Keratinocyte (primary cell): ENCODE data around the gene ANKRD60. TPM values are rescaled to one million over a fixed set of nuclear protein-coding genes. Genes with fewer than 3 reads are reported as not detected.

Experiments used
- DNase-seq: peaks from one replicate; pipeline ENCODE4 v3.0.0-alpha.2; 2011; ENCODE audit warnings: low read depth, missing footprints, low spot score
- FAIRE-seq: peaks from 2 replicates; lab custom pipeline; 2011; peaks lifted over from hg19 to GRCh38; lab: Jason Lieb, UNC
- H2AFZ ChIP-seq: 2 replicates; pipeline ENCODE4 v1.6.0; 2012; ENCODE audit warnings: low read length, control low read depth, inconsistent platforms; ENCODE audit not compliant: control insufficient read depth
- H3K27ac ChIP-seq: 2 replicates; pipeline ENCODE4 v1.5.1; 2011; ENCODE audit warnings: low read length; ENCODE audit not compliant: control insufficient read depth, insufficient read depth
- H3K27me3 ChIP-seq: 3 replicates; pipeline ENCODE4 v1.6.0; 2011; ENCODE audit warnings: low read length; ENCODE audit not compliant: control insufficient read depth, insufficient read depth; ENCODE audit errors: extremely low read depth
- H3K36me3 ChIP-seq, 2 experiments: 2 replicates in 1 of 2; 3 replicates in 1 of 2; pipeline ENCODE4 v1.5.1; 2011; ENCODE audit warnings: low read length in 2 of 2, mild to moderate bottlenecking in 1 of 2; ENCODE audit not compliant: control insufficient read depth in 2 of 2, insufficient read depth in 2 of 2; ENCODE audit errors: extremely low read depth in 1 of 2
- H3K4me1 ChIP-seq: 3 replicates; pipeline ENCODE4 v1.5.1; 2011; ENCODE audit warnings: low read length; ENCODE audit not compliant: control insufficient read depth, insufficient read depth; ENCODE audit errors: extremely low read depth
- H3K4me2 ChIP-seq: 3 replicates; pipeline ENCODE4 v1.6.0; 2011; ENCODE audit warnings: low read depth, low read length; ENCODE audit not compliant: control insufficient read depth, insufficient read depth; ENCODE audit errors: extremely low read depth
- H3K4me3 ChIP-seq, 3 experiments: fragments of 200-600 bp in 1 of 3; sonication (generic) in 1 of 3; 2 replicates in 2 of 3; 3 replicates in 1 of 3; pipeline ENCODE4 v1.5.1; 2011 to 2016; ENCODE audit warnings: low read length in 3 of 3, mild to moderate bottlenecking in 3 of 3, control low read depth in 2 of 3, inconsistent platforms in 1 of 3, low read depth in 1 of 3, mixed read lengths in 1 of 3, mixed run types in 1 of 3, moderate library complexity in 1 of 3; ENCODE audit not compliant: control insufficient read depth in 2 of 3, insufficient read depth in 2 of 3; ENCODE audit errors: extremely low read depth in 1 of 3
- H3K79me2 ChIP-seq: 2 replicates; pipeline ENCODE4 v1.6.0; 2012; ENCODE audit warnings: low read length; ENCODE audit not compliant: control insufficient read depth, insufficient read depth
- H3K9ac ChIP-seq: 3 replicates; pipeline ENCODE4 v1.6.0; 2011; ENCODE audit warnings: low read length; ENCODE audit not compliant: control insufficient read depth, insufficient read depth; ENCODE audit errors: extremely low read depth
- H3K9me1 ChIP-seq: 3 replicates; pipeline ENCODE4 v1.6.0; 2011; ENCODE audit warnings: low read length; ENCODE audit not compliant: control insufficient read depth, insufficient read depth; ENCODE audit errors: extremely low read depth
- H3K9me3 ChIP-seq: 2 replicates; pipeline ENCODE4 v1.5.1; 2012; ENCODE audit warnings: low read depth, low read length; ENCODE audit not compliant: control insufficient read depth
- H4K20me1 ChIP-seq: 3 replicates; pipeline ENCODE4 v1.6.0; 2011; ENCODE audit warnings: low read length; ENCODE audit not compliant: control insufficient read depth, insufficient read depth; ENCODE audit errors: extremely low read depth
- CTCF ChIP-seq, 3 experiments: IDR thresholded peaks in 1 of 3; conservative IDR thresholded peaks in 1 of 3; optimal IDR thresholded peaks in 1 of 3; 2 replicates in 2 of 3; 3 replicates in 1 of 3; pipeline versions ENCODE3 to v1.5.1; 2011; ENCODE audit warnings: low read length in 3 of 3, mild to moderate bottlenecking in 3 of 3, moderate library complexity in 2 of 3, control low read depth in 1 of 3, inconsistent platforms in 1 of 3; ENCODE audit not compliant: insufficient read depth in 2 of 3; ENCODE audit errors: extremely low read depth in 1 of 3
- EZH2 ChIP-seq: IDR thresholded peaks from one replicate; pipeline ENCODE4 v1.6.1; 2012; ENCODE audit warnings: inconsistent platforms, mild to moderate bottlenecking, low read length, moderate library complexity
- dilution Hi-C: fragments of 300-500 bp; cut with MboI; formaldehyde crosslinking; loops from one replicate; pipeline ENCODE4 v1.7.0; 2020; ENCODE audit warnings: low sequenced_read_pairs; ENCODE audit not compliant: extremely low pct_ligation_motif_present
- polyA plus RNA-seq, 5 experiments: library from polyadenylated mRNA; depleted of rRNA in 3 of 5; stranded (reverse) in 3 of 5; stranded (forward) in 1 of 5; unstranded in 1 of 5; fragments of >200 nt; gene quantifications; 1 replicate in 1 of 5; 2 replicates in 3 of 5; 3 replicates in 1 of 5; pipeline versions ENCODE4 v1.2.1 to v1.2.3, GENCODE V29; 2011 to 2012; ENCODE audit warnings: missing spikeins in 2 of 5, low read depth in 1 of 5, low replicate concordance in 1 of 5

The ANKRD60 gene
- polyA plus RNA-seq, 1 donor (not counting 4 experiments of a cell fraction or from before 2014, with no cell fraction given), result not detected

DNA sequence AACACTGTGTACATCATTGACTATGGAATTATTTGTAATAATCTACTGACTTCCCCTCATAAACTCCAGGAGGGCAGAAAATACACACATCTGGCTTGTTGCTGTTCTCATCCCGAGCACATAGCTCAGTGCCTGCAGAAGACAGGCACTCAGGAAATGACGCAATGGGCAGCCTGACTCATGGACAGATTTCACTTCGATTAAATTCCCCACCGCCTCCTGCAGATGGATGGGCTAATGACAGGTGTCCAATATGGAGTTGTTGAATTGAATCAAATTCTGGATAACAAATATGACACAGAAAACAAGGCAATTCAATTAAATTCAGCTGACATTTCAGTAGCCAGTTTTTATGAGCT lies 9.1 kb downstream of the ANKRD60 start:
- no peak for FAIRE-seq
- no peaks in the 10 kb centered on the region for H3K79me2 ChIP-seq
- peaks cover 6% of the 10 kb centered on the region for H3K9me3 ChIP-seq
- no peak for TF ChIP-seq EZH2
- no peak for TF ChIP-seq CTCF (optimal IDR thresholded peaks at IDR 0.05 in 1 of 3, IDR thresholded peaks at IDR 0.05 in 1 of 3, conservative IDR thresholded peaks at IDR 0.05 in 1 of 3; ENCODE audit: extremely low read depth in 1 of 3, insufficient read depth in 2 of 3, low read length in 3 of 3)
- no peak overlapping the region for H3K9ac ChIP-seq
- H3K9me1 ChIP-seq, result no peaks in the 10 kb centered on the region
- no peak overlapping the region for H3K4me2 ChIP-seq
- no peaks in the 10 kb centered on the region for H4K20me1 ChIP-seq
- no peak overlapping the region for H3K4me3 ChIP-seq
- H3K36me3 ChIP-seq, result no peaks in the 10 kb centered on the region
- no peak for DNase-seq
- no peaks in the 10 kb centered on the region for H3K4me1 ChIP-seq
- dilution Hi-C loops, result no loop called here
- H3K27ac ChIP-seq, result no peak overlapping the region
- peaks cover 80% of the 10 kb centered on the region for H3K27me3 ChIP-seq
- no peak overlapping the region for H2AFZ ChIP-seq

GRCh38 chr20:58218665-58219341 lies 9.7 kb downstream of the ANKRD60 start:
- H3K36me3 ChIP-seq, result no peaks in the 10 kb centered on the region
- no peak overlapping the region for H2AFZ ChIP-seq
- no peak overlapping the region for H3K4me2 ChIP-seq
- peaks cover 6% of the 10 kb centered on the region for H3K9me3 ChIP-seq
- no peak overlapping the region for H3K4me3 ChIP-seq
- FAIRE-seq (no peak), DNase-seq (no peak)
- H3K9ac ChIP-seq, result no peak overlapping the region
- H3K27ac ChIP-seq, result no peak overlapping the region
- H3K27me3 ChIP-seq, result peaks cover 79% of the 10 kb centered on the region
- TF ChIP-seq CTCF (optimal IDR thresholded peaks at IDR 0.05 in 1 of 3, IDR thresholded peaks at IDR 0.05 in 1 of 3, conservative IDR thresholded peaks at IDR 0.05 in 1 of 3; ENCODE audit: extremely low read depth in 1 of 3, insufficient read depth in 2 of 3, low read length in 3 of 3), result no peak
- no peak for TF ChIP-seq EZH2
- H3K79me2 ChIP-seq, result no peaks in the 10 kb centered on the region
- H3K9me1 ChIP-seq, result no peaks in the 10 kb centered on the region
- H3K4me1 ChIP-seq, result no peaks in the 10 kb centered on the region
- dilution Hi-C loops, result no loop called here
- no peaks in the 10 kb centered on the region for H4K20me1 ChIP-seq
